A673 (cell line): ENCODE results near the gene PKD2.
"Not testable (repeated sequence)": the region's sequence is repeated elsewhere in the genome, so short reads cannot be mapped to it uniquely, and the experiment has no call there.

Source experiments
- CTCF ChIP-seq: fragments of 300-800, 200-600 bp; sonication (generic); conservative IDR thresholded peaks from 2 replicates; pipeline ENCODE4 v1.5.1; 2017; ENCODE audit warnings: low read depth, mild to moderate bottlenecking, antibody characterized with exemption, low read length, moderate library complexity, mixed read lengths
- EZH2 ChIP-seq: fragments of 200-600 bp; sonication (generic); IDR thresholded peaks from 2 replicates; pipeline ENCODE4 v1.6.1; 2017; ENCODE audit warnings: borderline replicate concordance, low read depth, mild to moderate bottlenecking, mixed read lengths, antibody characterized with exemption, low read length; ENCODE audit not compliant: poor library complexity, severe bottlenecking

- not testable (repeated sequence) for TF ChIP-seq EZH2, CTCF
These were observed 114.8 kb downstream of the PKD2 start for GRCh38 chr4:88122260-88122659.
